HG02970 (cell line): ENCODE measurements around the gene POMGNT1.
A peak's percentile ranks its signal among the peaks of the same experiment; 100 is the strongest.
"Not testable (repeated sequence)": the region's sequence is repeated elsewhere in the genome, so short reads cannot be mapped to it uniquely, and the experiment has no call there.

Experiments used
- ATAC-seq: cut with Tn5 transposase; IDR thresholded peaks from one replicate; pipeline ENCODE4 v1.9.1; 2021; ENCODE audit warnings: mild to moderate bottlenecking, moderate library complexity, moderate number of reproducible peaks; ENCODE audit not compliant: unreplicated experiment, low FRiP score

Gene POMGNT1

DNA sequence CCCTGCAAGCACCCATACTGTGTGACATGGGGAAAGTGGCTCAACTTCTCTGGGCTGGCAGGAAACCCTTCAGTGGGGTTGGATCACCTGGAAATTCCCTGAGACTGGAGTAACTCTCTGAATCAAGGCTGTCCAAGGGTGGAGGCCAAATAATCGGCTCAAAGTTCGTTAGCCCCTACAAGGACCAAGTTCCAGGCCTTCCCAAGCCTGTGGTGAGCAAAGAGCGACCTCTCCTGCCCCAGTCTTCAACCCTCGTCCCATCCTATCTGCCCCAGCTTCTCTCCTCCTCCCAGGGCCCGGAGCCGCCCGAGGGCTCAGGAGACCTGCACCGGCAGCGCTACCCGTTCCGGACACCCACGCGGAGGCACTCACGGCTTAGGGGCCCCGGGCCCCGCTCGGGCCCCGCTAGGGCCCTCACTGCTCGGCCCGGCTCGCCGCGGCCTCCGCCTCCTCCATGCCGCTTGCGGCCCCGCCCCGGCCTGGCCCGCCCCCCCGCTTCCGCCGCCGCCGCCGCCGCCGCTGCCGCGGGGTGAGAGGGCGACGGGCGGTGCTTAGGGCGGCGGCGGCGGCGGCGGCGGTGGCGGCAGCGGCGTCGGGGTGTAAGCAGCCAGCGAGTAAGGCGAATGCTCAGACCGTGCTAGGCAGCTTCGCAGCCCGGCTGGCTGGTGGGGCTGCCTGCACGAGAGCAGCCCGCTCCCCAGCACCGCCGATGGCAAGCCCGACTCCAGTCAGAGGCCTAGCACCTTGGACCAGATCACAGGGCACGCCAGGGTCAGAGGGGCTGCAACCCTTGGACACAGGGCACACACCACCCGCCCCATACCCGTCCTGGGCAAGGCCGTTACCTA is at the start of gene POMGNT1:
POMGNT1 (minus strand) TSS at position 471 of the 848 bp plus-strand sequence. CDS start 613 bp downstream, outside the sequence.
- ATAC-seq: peak; percentile 65

DNA sequence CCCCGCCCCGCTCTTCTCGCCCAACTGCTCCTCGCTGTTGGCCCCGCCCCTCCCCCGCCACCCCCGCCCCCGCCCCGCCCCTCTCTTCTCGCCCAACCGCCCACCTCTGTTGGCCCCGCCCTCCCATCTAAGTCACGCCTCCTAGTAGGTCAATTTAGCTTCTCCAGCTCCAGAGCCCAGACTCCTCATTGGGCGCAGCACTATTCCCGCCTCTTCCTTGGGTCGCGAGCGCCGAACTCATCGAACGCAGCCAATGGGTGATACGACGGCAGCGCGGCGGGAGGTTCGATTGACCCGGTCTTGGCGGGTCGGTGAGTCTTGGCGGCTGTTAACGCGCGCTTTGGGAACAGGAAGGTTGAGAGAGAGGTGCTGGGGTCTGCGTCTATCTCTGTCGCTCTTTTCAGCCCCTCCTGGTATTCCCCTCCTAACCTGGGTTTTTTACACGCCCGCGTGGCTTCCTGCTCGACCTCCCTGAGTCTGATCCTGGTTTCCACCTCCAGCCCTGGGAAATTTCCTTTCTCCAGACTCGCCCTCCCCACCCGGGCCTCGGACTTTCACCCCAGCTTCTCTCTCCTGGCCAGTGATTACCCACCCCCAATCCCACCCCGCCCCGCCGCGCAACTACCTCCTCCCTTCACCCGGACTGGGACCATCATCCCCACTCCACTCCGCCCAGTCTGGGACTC is 49.3 kb upstream of the POMGNT1 start, which contains the start of gene RAD54L:
RAD54L (plus strand) TSS at position 328 of the 686 bp plus-strand sequence. CDS start 643 bp downstream, outside the sequence.
- peak; percentile 96 for ATAC-seq

DNA sequence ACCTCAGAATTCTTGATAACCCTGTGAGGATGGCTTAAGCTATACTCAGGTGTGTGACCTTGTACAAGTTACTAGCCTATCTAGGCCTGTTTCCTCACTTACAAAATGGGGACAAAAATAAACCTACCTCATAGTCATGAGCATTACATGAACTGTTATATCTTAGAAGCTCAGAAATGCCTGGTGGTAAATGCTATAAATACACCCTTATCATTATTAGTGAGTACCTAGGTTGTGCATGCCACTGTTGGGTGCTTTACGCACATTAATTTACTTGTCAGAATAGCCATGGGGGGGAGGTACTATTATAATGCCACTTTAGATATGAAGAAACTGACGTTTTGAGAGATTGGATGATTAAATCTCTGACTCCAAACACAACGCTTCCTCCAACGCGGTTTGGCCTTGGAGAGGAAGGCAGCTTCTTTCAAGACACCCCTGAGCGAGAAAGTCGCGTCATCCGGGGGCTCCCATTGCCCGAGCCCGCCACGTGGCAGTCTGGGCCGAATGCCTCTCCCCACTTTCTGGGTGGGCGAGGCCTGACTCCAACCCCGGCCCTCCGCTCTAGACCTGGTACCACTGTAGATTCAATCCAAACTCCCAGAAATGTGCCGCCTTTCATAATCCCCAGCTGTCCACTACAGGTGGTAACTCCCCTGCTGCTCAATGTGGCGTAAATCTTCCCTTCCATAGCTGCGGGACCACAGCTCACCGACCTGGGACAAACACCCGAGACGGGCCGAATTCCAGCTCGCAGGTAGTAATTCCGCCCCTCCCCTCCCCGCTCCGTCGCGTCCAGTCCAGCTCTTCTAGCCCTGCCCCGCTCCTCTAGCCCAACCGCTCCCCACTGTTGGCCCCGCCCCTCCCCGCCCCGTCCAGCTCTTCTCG is 48.6 kb upstream of the POMGNT1 start:
- ATAC-seq: peak; percentile 41

DNA sequence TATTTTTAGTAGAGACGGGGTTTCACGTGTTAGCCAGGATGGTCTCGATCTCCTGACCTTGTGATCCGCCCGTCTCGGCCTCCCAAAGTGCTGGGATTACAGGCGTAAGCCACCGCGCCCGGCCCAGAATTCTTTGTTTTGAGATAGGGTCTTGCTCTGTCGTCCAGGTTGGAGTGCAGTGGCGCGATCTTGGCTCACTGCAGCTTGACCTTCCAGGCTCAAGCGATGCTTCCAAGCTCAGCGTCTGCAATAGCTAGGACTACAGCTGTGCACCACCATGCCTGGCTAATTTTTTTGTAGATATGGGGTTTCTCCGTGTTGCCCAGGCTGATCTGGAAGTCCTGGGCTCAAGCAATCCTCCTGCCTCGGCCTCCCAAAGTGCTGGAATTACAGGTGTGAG is 47.9 kb upstream of the POMGNT1 start:
- ATAC-seq: not testable (repeated sequence)

DNA sequence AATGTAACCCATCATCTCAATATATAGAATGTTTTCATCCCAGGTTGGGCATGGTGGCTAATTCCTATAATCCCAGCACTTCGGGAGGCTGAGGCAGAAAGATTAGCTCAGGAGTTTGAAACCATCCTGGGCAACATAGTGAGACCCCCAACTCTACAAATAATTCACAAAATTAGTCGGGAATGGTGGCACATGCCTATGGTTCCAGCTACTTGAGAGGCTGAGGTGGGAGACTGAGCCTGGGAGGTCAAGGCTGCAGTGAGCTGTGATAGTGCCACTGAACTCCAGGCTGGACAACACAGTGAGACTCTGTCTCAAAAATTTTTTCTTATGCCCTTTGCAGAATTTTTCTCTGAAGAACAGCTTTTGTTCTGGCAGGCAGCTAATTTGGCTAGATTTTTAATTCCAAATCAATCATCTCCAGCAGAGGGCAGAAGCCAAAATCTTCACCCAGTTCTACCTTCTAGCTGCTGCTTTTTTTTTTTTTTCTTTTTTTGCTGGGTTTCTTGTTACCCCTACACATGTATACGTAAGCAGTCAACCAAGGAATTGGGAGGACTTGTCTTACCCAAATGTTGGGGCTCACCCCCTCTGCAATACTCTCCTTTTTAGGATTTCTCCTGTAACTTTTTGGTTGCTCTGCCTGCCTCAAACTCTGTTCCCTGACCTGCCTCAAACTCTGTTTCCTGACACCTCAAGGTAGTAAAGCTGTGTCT is 46.6 kb upstream of the POMGNT1 start:
- ATAC-seq: no peak

DNA sequence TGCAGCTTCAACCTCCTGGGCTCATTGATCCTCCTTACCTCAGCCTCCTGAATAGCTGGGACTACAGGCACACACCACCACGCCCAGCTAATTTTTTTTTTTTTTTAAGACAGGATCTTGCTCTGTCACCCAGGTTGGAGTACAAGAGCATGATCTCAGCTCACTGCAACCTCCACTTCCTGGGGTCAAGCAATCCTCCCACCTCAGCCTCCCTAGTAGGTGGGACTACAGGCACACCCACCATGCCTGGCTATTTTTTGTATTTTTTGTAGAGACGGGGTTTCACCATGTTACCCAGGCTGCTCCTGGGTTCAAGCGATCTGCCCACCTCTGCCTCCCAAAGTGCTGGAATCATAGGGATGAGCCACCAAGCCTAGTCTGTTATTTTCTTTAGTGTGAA is 45.6 kb upstream of the POMGNT1 start:
- not testable (repeated sequence) for ATAC-seq

DNA sequence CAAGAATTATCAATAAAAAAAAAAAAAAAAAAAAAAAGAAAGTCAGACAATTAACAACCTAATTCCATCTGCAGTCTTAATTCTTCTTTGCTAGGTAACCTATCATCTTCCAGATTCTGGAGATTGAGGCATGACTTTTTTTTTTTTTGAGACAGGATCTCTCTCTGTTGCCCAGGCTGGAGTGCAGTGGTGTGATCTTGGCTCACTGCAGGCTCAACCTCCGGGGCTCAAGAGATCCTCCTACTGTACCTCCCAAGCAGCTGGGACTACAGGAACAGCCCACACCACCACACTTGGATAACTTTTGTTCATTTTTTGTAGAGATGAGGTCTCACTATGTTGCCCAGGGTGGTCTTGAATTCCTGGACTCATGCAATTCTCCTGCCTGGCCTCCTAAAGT is 44.7 kb upstream of the POMGNT1 start:
- ATAC-seq: no peak

DNA sequence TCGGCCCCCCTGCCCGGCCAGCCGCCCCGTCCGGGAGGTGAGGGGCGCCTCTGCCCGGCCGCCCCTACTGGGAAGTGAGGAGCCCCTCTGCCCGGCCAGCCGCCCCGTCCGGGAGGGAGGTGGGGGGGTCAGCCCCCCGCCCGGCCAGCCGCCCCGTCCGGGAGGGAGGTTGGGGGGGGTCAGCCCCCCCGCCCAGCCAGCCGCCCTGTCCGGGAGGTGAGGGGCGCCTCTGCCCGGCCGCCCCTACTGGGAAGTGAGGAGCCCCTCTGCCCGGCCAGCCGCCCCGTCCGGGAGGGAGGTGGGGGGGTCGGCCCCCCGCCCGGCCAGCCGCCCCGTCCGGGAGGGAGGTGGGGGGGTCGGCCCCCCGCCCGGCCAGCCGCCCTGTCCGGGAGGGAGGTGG is 43.5 kb upstream of the POMGNT1 start:
- not testable (repeated sequence) for ATAC-seq

DNA sequence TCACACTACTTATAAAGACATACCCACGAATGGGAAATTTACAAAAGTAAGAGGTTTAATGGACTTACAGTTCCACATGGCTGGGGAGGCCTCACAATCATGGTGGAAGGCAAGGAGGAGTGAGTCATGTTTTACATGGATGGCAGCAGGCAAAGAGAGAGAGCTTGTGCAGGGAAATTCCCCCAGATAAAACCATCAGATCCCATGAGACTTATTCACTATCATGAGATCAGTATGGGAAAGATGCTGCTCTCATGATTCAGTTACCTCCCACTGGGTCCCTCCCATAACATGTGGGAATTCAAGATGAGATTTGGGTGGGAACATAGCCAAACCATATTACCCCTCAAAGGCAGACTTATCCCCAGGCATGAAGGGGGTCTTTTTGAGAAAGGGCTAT is 40.6 kb upstream of the POMGNT1 start:
- ATAC-seq: not testable (repeated sequence)

DNA sequence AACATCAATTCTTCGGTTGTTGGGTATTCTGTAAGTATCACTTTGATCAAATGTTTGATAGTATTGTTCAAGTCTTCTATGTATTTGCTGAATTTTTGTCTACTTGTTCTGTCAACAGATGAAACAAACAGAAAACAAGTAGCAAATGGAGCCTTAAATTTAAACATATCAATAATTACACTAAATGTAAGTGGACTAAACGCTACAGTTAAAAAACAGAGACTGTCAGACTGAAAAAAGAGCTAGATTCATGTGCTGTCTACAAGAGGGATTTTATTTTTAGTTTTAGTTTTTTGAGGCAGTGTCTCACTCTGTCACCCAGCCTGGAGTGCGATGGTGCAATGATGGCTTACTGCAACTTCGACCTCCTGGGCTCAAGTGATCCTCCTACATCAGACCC is 38.6 kb upstream of the POMGNT1 start:
- no peak for ATAC-seq

DNA sequence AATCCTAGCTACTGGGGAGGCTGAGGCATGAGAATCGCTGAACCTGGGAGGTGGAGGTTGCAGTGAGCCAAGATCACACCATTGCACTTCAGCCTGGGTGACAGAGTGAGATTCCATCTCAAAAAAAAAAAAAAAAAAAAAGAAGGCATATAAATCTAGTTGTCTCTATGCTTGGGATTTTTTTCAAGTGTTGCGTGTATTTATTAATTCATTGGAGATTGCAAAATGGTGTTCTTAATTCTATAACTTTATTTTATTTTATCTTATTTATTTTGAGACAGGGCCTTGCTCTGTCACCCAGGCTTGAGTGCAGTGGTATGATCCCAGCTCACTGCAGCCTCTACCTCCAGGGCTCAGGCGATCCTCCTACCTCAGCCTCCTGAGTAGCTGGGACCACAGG is 33.0 kb upstream of the POMGNT1 start:
- ATAC-seq: not testable (repeated sequence)

DNA sequence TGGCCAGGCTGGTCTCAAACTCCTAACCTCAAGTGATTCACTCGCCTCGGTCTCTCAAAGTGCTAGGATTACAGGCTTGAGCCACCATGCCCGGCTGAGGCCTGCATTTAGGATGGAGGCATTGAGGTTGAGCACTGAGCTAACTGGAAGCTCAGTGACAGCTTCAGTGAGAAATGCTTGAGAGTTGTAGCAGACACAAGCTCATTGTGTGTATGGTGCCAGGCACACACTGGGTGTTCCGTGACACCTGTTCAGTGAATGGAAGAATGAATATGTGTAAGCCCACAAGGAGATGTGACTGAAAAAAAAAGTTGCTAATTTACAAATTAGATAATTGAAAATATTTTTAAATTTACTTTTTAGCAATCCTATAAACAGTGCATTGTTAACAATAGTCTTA is 26.7 kb upstream of the POMGNT1 start:
- ATAC-seq: no peak

DNA sequence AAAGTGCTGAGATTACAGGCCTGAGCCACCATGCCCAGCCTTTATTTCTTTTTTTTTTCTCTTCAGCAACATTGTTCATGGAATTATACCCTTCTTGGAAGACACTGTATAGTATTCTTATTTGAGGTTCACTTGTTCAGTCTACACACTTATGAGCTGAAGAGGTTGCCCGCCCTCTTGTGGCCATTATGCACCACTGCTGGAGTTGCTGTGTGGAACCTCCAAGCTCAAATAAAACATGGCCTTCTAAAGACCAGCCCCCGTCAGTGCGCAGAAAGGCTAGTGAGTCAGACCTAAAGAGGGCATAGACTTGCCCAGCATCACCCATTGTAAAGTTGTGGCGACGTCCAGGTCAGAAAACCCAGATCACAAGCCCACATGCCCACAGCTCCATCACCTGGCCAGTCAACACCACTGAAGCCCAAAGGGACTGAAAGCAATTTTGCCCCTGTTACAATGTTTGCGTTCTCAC is 25.3 kb upstream of the POMGNT1 start:
- ATAC-seq: no peak

DNA sequence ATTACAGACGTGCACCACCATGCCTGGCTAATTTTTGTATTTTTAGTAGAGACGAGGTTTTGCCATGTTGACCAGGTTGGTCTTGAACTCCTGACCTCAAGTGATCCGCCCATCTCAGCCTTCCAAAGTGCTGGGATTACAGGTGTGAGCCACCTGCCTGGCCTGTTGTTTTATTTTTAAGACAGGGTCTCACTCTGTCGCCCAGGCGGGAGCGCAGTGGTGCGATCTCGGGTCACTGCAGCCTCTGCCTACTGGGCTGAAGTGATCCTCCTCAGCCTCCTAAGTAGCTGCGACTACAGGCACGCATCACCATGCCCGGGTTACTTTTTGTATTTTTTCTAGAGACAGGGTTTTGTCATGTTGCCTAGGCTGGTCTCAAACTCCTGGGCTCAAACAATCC is 24.8 kb upstream of the POMGNT1 start:
- ATAC-seq: not testable (repeated sequence)

DNA sequence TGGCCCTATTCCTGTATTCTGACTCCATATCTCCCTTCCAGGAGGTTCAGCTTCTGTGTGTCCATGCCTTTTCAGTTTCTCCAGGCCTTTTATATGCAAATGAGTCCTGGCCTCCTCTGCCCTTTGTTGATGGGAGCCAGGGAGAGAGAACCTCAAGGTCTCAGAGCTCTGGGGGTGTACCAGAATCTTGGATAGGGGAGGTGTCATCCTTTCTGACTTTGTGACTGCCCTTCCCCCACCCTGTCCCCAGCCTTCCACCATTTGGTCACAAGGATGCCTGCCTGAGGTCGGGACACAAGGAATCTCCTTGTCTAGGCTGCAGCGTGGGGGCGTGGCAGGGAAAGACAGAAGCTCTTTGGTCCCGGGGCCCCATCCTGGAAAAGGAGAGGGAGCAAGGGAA is 23.5 kb upstream of the POMGNT1 start:
- ATAC-seq: no peak

DNA sequence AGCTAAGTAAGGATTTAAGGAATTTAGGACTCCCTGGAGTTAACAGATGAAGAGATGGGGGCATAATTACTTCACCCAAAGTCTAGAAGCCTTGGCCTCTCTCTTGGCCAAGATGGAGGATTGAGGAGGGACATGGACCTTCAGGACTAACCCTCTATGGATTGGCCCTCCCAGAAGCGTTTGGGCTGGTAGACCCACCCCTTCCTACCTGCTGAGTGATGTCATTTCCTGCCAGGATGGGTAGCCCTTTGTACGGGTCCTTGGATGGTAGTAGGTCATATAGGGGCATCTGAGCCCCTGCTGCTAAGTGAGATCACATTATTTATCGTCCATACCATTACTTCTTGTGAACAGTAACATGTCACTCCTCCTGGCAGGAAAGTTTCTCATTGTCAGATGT is 22.6 kb upstream of the POMGNT1 start:
- no peak for ATAC-seq

DNA sequence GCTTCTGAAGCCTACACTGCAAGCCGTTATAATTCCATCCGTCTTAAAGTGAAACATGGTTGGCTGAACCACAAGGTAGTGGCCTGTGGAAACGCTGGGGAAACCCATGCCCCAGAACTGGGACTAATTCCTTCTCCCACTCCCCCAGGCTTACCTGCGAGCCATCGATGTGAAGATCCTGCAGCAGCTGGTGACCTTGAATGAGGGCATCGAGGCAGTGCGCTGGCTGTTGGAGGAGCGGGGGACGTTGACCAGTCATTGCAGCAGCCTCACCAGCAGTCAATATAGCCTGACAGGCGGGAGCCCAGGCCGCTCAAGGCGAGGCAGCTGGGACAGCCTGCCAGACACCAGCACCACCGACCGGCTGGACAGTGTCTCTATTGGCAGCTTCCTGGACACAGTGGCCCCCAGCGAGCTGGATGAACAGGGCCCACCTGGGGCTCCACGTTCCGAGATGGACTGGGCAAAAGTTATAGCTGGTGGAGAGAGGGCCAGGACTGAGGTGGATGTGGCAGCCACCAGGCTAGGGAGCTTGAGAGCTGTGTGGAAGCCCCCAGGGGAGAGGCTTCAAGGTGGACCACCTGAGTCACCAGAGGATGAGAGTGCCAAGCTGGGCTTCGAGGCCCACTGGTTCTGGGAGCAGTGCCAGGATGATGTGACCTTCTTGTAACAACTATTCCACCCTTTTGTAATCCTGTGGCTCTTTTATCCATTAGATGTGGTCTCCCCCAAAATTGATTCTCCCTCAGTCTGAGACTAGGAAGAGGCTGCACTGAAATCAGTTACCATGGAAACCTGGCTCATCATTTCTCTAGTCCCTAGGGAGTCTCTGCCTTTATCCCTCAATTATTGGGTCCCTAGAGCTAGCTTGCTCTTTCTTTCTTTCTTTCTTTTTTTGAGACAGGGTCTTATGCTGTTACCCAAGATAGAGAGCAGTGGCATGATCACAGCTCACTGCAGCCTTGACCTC is 21.6 kb upstream of the POMGNT1 start:
- ATAC-seq: no peak

DNA sequence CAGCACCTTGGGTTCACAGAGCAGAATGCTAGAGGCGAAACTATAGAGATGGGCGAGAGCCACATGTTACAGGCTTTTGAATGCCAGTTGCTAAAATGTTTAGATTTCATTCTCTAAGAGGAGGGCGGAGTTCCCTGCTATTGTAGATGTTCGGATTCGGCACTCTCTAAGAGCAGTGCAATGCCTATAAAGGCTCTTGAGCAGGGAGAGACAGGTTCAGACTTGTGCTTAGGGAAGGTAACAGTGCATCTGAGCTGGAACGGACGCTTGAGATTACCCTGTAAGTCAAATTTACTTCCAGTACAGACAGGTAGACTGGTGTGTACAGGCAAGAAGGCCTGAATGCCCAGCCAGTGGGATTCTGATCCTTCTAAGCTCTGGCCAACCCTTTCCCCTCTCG is 20.2 kb upstream of the POMGNT1 start:
- ATAC-seq: no peak

DNA sequence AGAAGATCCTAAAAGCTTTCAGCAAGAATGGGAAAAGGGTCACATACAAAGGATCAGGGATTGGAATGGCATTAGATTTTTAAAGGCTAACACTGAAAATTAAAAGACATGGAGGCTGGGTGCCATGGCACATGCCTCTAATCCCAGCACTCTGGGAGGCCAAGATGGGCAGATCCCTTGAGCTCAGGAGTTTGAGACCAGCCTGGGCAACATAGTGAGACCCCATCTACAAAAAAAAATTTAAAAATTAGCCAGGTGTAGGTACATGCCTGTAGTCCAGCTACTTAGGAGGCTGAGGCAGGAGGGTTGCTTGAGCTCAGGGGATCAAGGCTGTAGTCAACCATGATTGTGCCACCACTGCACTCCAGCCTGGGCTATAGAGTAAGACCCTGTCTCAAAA is 17.3 kb upstream of the POMGNT1 start:
- ATAC-seq: no peak
